Measurements from ENCODE around the gene ZNF865.

The ZNF865 gene

GRCh38 chr19:55598719-55599467, 6.6 kb upstream of the ZNF865 start:
- peak overlapping the region; percentile 68; the same call in 1 of the 2 replicates for H3K4me3 ChIP-seq (ENCODE audit: low read length)
- H3K27me3 ChIP-seq (ENCODE audit: control insufficient read depth, insufficient read depth, low read length): no peaks in the 10 kb centered on the region
- peaks cover 1% of the 10 kb centered on the region for H3K4me1 ChIP-seq (ENCODE audit: control insufficient read depth, insufficient read depth, low read length)
- H3K36me3 ChIP-seq (ENCODE audit: control insufficient read depth, insufficient read depth, low read length): no peaks in the 10 kb centered on the region
- WGBS (ENCODE audit: insufficient coverage, insufficient read length): no CpG with 5 or more reads among the region's 26 CpGs
- H3K27ac ChIP-seq (ENCODE audit: low read length): no peak overlapping the region
- no peaks in the 10 kb centered on the region for H3K9me3 ChIP-seq (ENCODE audit: control insufficient read depth, insufficient read depth, low read length)
- DNase-seq (ENCODE audit: low read depth, low spot score): peak; percentile 94

- no CpG with 5 or more reads among the region's 23 CpGs for WGBS (ENCODE audit: insufficient coverage, insufficient read length)
- Histone ChIP-seq H3K36me3 (ENCODE audit: control insufficient read depth, insufficient read depth, low read length) (no peaks in the 10 kb centered on the region), H3K4me1 (ENCODE audit: control insufficient read depth, insufficient read depth, low read length) (peaks cover 1% of the 10 kb centered on the region)
Observed at GRCh38 chr19:55599468-55599841, 6.0 kb upstream of the ZNF865 start, which contains the start of gene FIZ1. TSS of gene FIZ1 (minus strand) at chr19:55599517. CDS start at chr19:55597865, 1,652 bp downstream.

GRCh38 chr19:55599842-55600661, 5.4 kb upstream of the ZNF865 start, which contains the start of gene ZNF524:
TSS of gene ZNF524 (plus strand) at chr19:55600288. CDS start at chr19:55602113, 1,825 bp downstream.
- H3K4me3 ChIP-seq (ENCODE audit: low read length): peak within 1 kb of the TSS; percentile 68; the same call in 1 of the 2 replicates
- no peaks in the 10 kb centered on the region for H3K36me3 ChIP-seq (ENCODE audit: control insufficient read depth, insufficient read depth, low read length)
- peaks cover 1% of the 10 kb centered on the region for H3K4me1 ChIP-seq (ENCODE audit: control insufficient read depth, insufficient read depth, low read length)
- no CpG with 5 or more reads among the region's 97 CpGs for WGBS (ENCODE audit: insufficient coverage, insufficient read length)
- H3K27me3 ChIP-seq (ENCODE audit: control insufficient read depth, insufficient read depth, low read length): no peaks in the 10 kb centered on the region
- DNase-seq (ENCODE audit: low read depth, low spot score): no peak
- H3K9me3 ChIP-seq (ENCODE audit: control insufficient read depth, insufficient read depth, low read length): no peaks in the 10 kb centered on the region
- no peak within 1 kb of the TSS for H3K27ac ChIP-seq (ENCODE audit: low read length)

More at GRCh38 chr19:55599468-55599841, 6.0 kb upstream of the ZNF865 start, which contains the start of gene FIZ1:
- Histone ChIP-seq H3K27ac (ENCODE audit: low read length) (no peak within 1 kb of the TSS), H3K4me3 (ENCODE audit: low read length) (peak within 1 kb of the TSS; percentile 68; the same call in 1 of the 2 replicates), H3K27me3 (ENCODE audit: control insufficient read depth, insufficient read depth, low read length) (no peaks in the 10 kb centered on the region), H3K9me3 (ENCODE audit: control insufficient read depth, insufficient read depth, low read length) (no peaks in the 10 kb centered on the region)
- no peak for DNase-seq (ENCODE audit: low read depth, low spot score)

GRCh38 chr19:55600662-55601028, 4.8 kb upstream of the ZNF865 start:
- no peaks in the 10 kb centered on the region for H3K9me3 ChIP-seq (ENCODE audit: control insufficient read depth, insufficient read depth, low read length)
- peak overlapping the region; percentile 68; the same call in 1 of the 2 replicates for H3K4me3 ChIP-seq (ENCODE audit: low read length)
- no CpG with 5 or more reads among the region's 15 CpGs for WGBS (ENCODE audit: insufficient coverage, insufficient read length)
- H3K36me3 ChIP-seq (ENCODE audit: control insufficient read depth, insufficient read depth, low read length): no peaks in the 10 kb centered on the region
- no peak overlapping the region for H3K27ac ChIP-seq (ENCODE audit: low read length)
- no peak for DNase-seq (ENCODE audit: low read depth, low spot score)
- H3K27me3 ChIP-seq (ENCODE audit: control insufficient read depth, insufficient read depth, low read length): no peaks in the 10 kb centered on the region
- peaks cover 1% of the 10 kb centered on the region for H3K4me1 ChIP-seq (ENCODE audit: control insufficient read depth, insufficient read depth, low read length)

- H3K4me1 ChIP-seq (ENCODE audit: control insufficient read depth, insufficient read depth, low read length): peaks cover 1% of the 10 kb centered on the region
- DNase-seq (ENCODE audit: low read depth, low spot score): no peak
- no peaks in the 10 kb centered on the region for H3K36me3 ChIP-seq (ENCODE audit: control insufficient read depth, insufficient read depth, low read length)
- no peaks in the 10 kb centered on the region for H3K27me3 ChIP-seq (ENCODE audit: control insufficient read depth, insufficient read depth, low read length)
- no CpG with 5 or more reads among the region's 4 CpGs for WGBS (ENCODE audit: insufficient coverage, insufficient read length)
- no peaks in the 10 kb centered on the region for H3K9me3 ChIP-seq (ENCODE audit: control insufficient read depth, insufficient read depth, low read length)
- H3K4me3 ChIP-seq (ENCODE audit: low read length): no peak overlapping the region; the same call in 1 of the 2 replicates
- H3K27ac ChIP-seq (ENCODE audit: low read length): no peak overlapping the region
Observed at GRCh38 chr19:55601084-55601483, 4.4 kb upstream of the ZNF865 start.

- H3K36me3 ChIP-seq (ENCODE audit: control insufficient read depth, insufficient read depth, low read length): no peaks in the 10 kb centered on the region
- peaks cover 1% of the 10 kb centered on the region for H3K4me1 ChIP-seq (ENCODE audit: control insufficient read depth, insufficient read depth, low read length)
- no peak overlapping the region for H3K4me3 ChIP-seq (ENCODE audit: low read length)
- no peak for DNase-seq (ENCODE audit: low read depth, low spot score)
- WGBS (ENCODE audit: insufficient coverage, insufficient read length): no CpG with 5 or more reads among the region's 60 CpGs
- H3K27ac ChIP-seq (ENCODE audit: low read length): no peak overlapping the region
- no peaks in the 10 kb centered on the region for H3K27me3 ChIP-seq (ENCODE audit: control insufficient read depth, insufficient read depth, low read length)
- H3K9me3 ChIP-seq (ENCODE audit: control insufficient read depth, insufficient read depth, low read length): no peaks in the 10 kb centered on the region
Observed at GRCh38 chr19:55602104-55603001, 3.1 kb upstream of the ZNF865 start.

GRCh38 chr19:55603115-55603514, 2.3 kb upstream of the ZNF865 start:
- DNase-seq (ENCODE audit: low read depth, low spot score): no peak
- Histone ChIP-seq H3K27me3 (ENCODE audit: control insufficient read depth, insufficient read depth, low read length) (no peaks in the 10 kb centered on the region), H3K27ac (ENCODE audit: low read length) (no peak overlapping the region), H3K4me3 (ENCODE audit: low read length) (no peak overlapping the region), H3K9me3 (ENCODE audit: control insufficient read depth, insufficient read depth, low read length) (no peaks in the 10 kb centered on the region), H3K4me1 (ENCODE audit: control insufficient read depth, insufficient read depth, low read length) (peaks cover 1% of the 10 kb centered on the region; the same call in 1 of the 2 replicates), H3K36me3 (ENCODE audit: control insufficient read depth, insufficient read depth, low read length) (no peaks in the 10 kb centered on the region)
- WGBS (ENCODE audit: insufficient coverage, insufficient read length): no CpG with 5 or more reads among the region's 21 CpGs

- no peak overlapping the region for H3K4me3 ChIP-seq (ENCODE audit: low read length)
- 100% methylated on average over 2 of the region's 22 CpGs for WGBS (ENCODE audit: insufficient coverage, insufficient read length)
- DNase-seq (ENCODE audit: low read depth, low spot score): no peak
- no peak overlapping the region for H3K27ac ChIP-seq (ENCODE audit: low read length)
- H3K27me3 ChIP-seq (ENCODE audit: control insufficient read depth, insufficient read depth, low read length): no peaks in the 10 kb centered on the region
- H3K9me3 ChIP-seq (ENCODE audit: control insufficient read depth, insufficient read depth, low read length): no peaks in the 10 kb centered on the region
- peaks cover 1% of the 10 kb centered on the region; the same call in 1 of the 2 replicates for H3K4me1 ChIP-seq (ENCODE audit: control insufficient read depth, insufficient read depth, low read length)
- H3K36me3 ChIP-seq (ENCODE audit: control insufficient read depth, insufficient read depth, low read length): no peaks in the 10 kb centered on the region
Observed at GRCh38 chr19:55603581-55604292, 1.7 kb upstream of the ZNF865 start.

GRCh38 chr19:55605207-55605636, 225 bp upstream of the ZNF865 start:
- DNase-seq (ENCODE audit: low read depth, low spot score): no peak
- Histone ChIP-seq H3K4me3 (ENCODE audit: low read length) (peak overlapping the region; percentile 58; the same call in 1 of the 2 replicates), H3K9me3 (ENCODE audit: control insufficient read depth, insufficient read depth, low read length) (no peaks in the 10 kb centered on the region), H3K27ac (ENCODE audit: low read length) (no peak overlapping the region), H3K4me1 (ENCODE audit: control insufficient read depth, insufficient read depth, low read length) (peaks cover 1% of the 10 kb centered on the region; the same call in 1 of the 2 replicates), H3K27me3 (ENCODE audit: control insufficient read depth, insufficient read depth, low read length) (no peaks in the 10 kb centered on the region), H3K36me3 (ENCODE audit: control insufficient read depth, insufficient read depth, low read length) (no peaks in the 10 kb centered on the region)
- WGBS (ENCODE audit: insufficient coverage, insufficient read length): no CpG with 5 or more reads among the region's 43 CpGs

Measured in iPS DF 6.9 (cell line).